H9 (cell line): Measurements from ENCODE around the gene PLCB1. TPM values are rescaled to one million over a fixed set of nuclear protein-coding genes. Genes with fewer than 3 reads are reported as not detected.

ENCODE experiments used
- DNase-seq: peaks from one replicate; pipeline ENCODE4 v3.0.0-alpha.2; 2017
- H2AFZ ChIP-seq: one replicate; pipeline ENCODE4 v1.6.1; 2013; ENCODE audit warnings: mild to moderate bottlenecking, low read length, control low read depth, moderate library complexity
- H2AK5ac ChIP-seq: 2 replicates; pipeline ENCODE4 v1.6.1; 2013; ENCODE audit warnings: low read length, control low read depth, mixed read lengths; ENCODE audit not compliant: insufficient read length
- H2BK120ac ChIP-seq: one replicate; pipeline ENCODE4 v1.6.1; 2013; ENCODE audit warnings: low read depth, mild to moderate bottlenecking, low read length, control low read depth, inconsistent platforms; ENCODE audit not compliant: poor library complexity, severe bottlenecking
- H2BK12ac ChIP-seq: 2 replicates; pipeline ENCODE4 v1.6.1; 2013; ENCODE audit warnings: low read length, control low read depth, mixed read lengths, low read depth; ENCODE audit not compliant: insufficient read length
- H2BK15ac ChIP-seq: 2 replicates; pipeline ENCODE4 v1.6.1; 2013; ENCODE audit warnings: low read depth, low read length, control low read depth
- H2BK20ac ChIP-seq: one replicate; pipeline ENCODE4 v1.6.1; 2013; ENCODE audit warnings: low read depth, mild to moderate bottlenecking, low read length, control low read depth, inconsistent platforms; ENCODE audit not compliant: poor library complexity, severe bottlenecking
- H2BK5ac ChIP-seq: 2 replicates; pipeline ENCODE4 v1.6.1; 2013; ENCODE audit warnings: low read length, control low read depth, mixed read lengths; ENCODE audit not compliant: insufficient read length
- H3K14ac ChIP-seq: 2 replicates; pipeline ENCODE4 v1.6.1; 2013; ENCODE audit warnings: low read length, control low read depth; ENCODE audit not compliant: insufficient read depth
- H3K18ac ChIP-seq: 2 replicates; pipeline ENCODE4 v1.6.1; 2013; ENCODE audit warnings: low read depth, mild to moderate bottlenecking, mixed read lengths, low read length, control low read depth; ENCODE audit not compliant: insufficient read length
- H3K23ac ChIP-seq: 2 replicates; pipeline ENCODE4 v1.6.1; 2013; ENCODE audit warnings: low read length, control low read depth, mixed read lengths, low read depth; ENCODE audit not compliant: insufficient read length
- H3K23me2 ChIP-seq: 2 replicates; pipeline ENCODE4 v1.6.1; 2013; ENCODE audit warnings: low read depth, mild to moderate bottlenecking, mixed read lengths, low read length, control low read depth; ENCODE audit not compliant: insufficient read length, poor library complexity, severe bottlenecking
- H3K27ac ChIP-seq: 2 replicates; pipeline ENCODE4 v1.5.1; 2013; ENCODE audit warnings: low read length, control low read depth, mixed read lengths, low read depth; ENCODE audit not compliant: insufficient read length
- H3K27me3 ChIP-seq: 2 replicates; pipeline ENCODE4 v1.6.1; 2013; ENCODE audit warnings: low read length, control low read depth, inconsistent platforms; ENCODE audit not compliant: insufficient read depth
- H3K4ac ChIP-seq: 2 replicates; pipeline ENCODE4 v1.6.1; 2013; ENCODE audit warnings: low read depth, mild to moderate bottlenecking, control low read depth, inconsistent platforms, low read length, moderate library complexity
- H3K4me1 ChIP-seq: 2 replicates; pipeline ENCODE4 v1.6.1; 2013; ENCODE audit warnings: low read length, control low read depth, inconsistent platforms; ENCODE audit not compliant: insufficient read depth
- H3K4me2 ChIP-seq: 2 replicates; pipeline ENCODE4 v1.6.1; 2013; ENCODE audit warnings: low read length, control low read depth, mixed read lengths; ENCODE audit not compliant: insufficient read length, insufficient read depth
- H3K56ac ChIP-seq: 2 replicates; pipeline ENCODE4 v1.6.1; 2013; ENCODE audit warnings: low read depth, mild to moderate bottlenecking, mixed read lengths, low read length, control low read depth; ENCODE audit not compliant: insufficient read length
- H3K79me1 ChIP-seq: 2 replicates; pipeline ENCODE4 v1.6.1; 2013; ENCODE audit warnings: low read depth, mild to moderate bottlenecking, moderate library complexity, low read length, control low read depth, inconsistent platforms; ENCODE audit not compliant: insufficient read depth, poor library complexity, severe bottlenecking
- H3K79me2 ChIP-seq: 2 replicates; pipeline ENCODE4 v1.6.1; 2013; ENCODE audit warnings: low read length, control low read depth, inconsistent platforms; ENCODE audit not compliant: insufficient read depth
- H3K9ac ChIP-seq: 2 replicates; pipeline ENCODE4 v1.6.1; 2013; ENCODE audit warnings: low read length, control low read depth, mixed read lengths; ENCODE audit not compliant: insufficient read length; ENCODE audit errors: extremely low read depth
- H3K9me3 ChIP-seq: one replicate; pipeline ENCODE4 v1.6.1; 2013; ENCODE audit warnings: low read depth, low read length, inconsistent platforms; ENCODE audit not compliant: control insufficient read depth
- H3T11ph ChIP-seq: one replicate; pipeline ENCODE4 v1.6.1; 2013; ENCODE audit warnings: mild to moderate bottlenecking, low read length, control low read depth, inconsistent platforms
- H4K20me1 ChIP-seq: one replicate; pipeline ENCODE4 v1.6.1; 2013; ENCODE audit not compliant: control insufficient read depth, insufficient read length, insufficient read depth
- H4K5ac ChIP-seq: 2 replicates; pipeline ENCODE4 v1.6.1; 2013; ENCODE audit warnings: low read depth, mild to moderate bottlenecking, mixed read lengths, low read length, control low read depth; ENCODE audit not compliant: insufficient read length
- H4K8ac ChIP-seq: replicated peaks from 2 replicates; pipeline ENCODE4 v1.6.1; 2013; ENCODE audit warnings: low read length, control low read depth, mixed read lengths, low read depth; ENCODE audit not compliant: insufficient read length
- H4K91ac ChIP-seq: 2 replicates; pipeline ENCODE4 v1.6.1; 2013; ENCODE audit warnings: low read depth, mild to moderate bottlenecking, moderate library complexity, mixed read lengths, low read length, control low read depth; ENCODE audit not compliant: insufficient read length
- H3K27ac Mint-ChIP-seq, 3 experiments: 2 replicates in 2 of 3; 3 replicates in 1 of 3; pipeline ENCODE4 v1.8.0; 2020 to 2021; ENCODE audit warnings: mixed read lengths in 3 of 3, mild to moderate bottlenecking in 1 of 3, moderate library complexity in 1 of 3
- H3K27me3 Mint-ChIP-seq: 2 replicates; pipeline ENCODE4 v1.8.0; 2021; ENCODE audit warnings: low read depth, mild to moderate bottlenecking, moderate library complexity, mixed read lengths
- H3K36me3 Mint-ChIP-seq, 3 experiments: 2 replicates in 2 of 3; 3 replicates in 1 of 3; pipeline ENCODE4 v1.8.0; 2020 to 2021; ENCODE audit warnings: low read depth in 3 of 3, mixed read lengths in 3 of 3; ENCODE audit not compliant: insufficient read depth in 1 of 3
- H3K4me1 Mint-ChIP-seq, 2 experiments: 2 replicates each; pipeline ENCODE4 v1.8.0; 2020; ENCODE audit warnings: mixed read lengths in 2 of 2
- H3K4me3 Mint-ChIP-seq, 2 experiments: 2 replicates in 1 of 2; 3 replicates in 1 of 2; pipeline ENCODE4 v1.8.0; 2020 to 2021; ENCODE audit warnings: mild to moderate bottlenecking in 2 of 2, mixed read lengths in 2 of 2, moderate library complexity in 1 of 2
- H3K9me3 Mint-ChIP-seq, 2 experiments: 2 replicates in 1 of 2; 3 replicates in 1 of 2; pipeline ENCODE4 v1.8.0; 2020; ENCODE audit warnings: mild to moderate bottlenecking in 2 of 2, mixed read lengths in 2 of 2, moderate library complexity in 1 of 2
- CTCF ChIP-seq: fragments of 200-600 bp; sonication (generic); conservative IDR thresholded peaks from 3 replicates; pipeline ENCODE4 v1.8.0; 2021; ENCODE audit warnings: antibody characterized with exemption, mild to moderate bottlenecking
- total RNA-seq: library from RNA; stranded (reverse); gene quantifications from 2 replicates; pipeline ENCODE4 v1.2.1, GENCODE V29; 2021

Gene PLCB1
- total RNA-seq, 1 experiment from 2014 or later: 11.5 TPM

GRCh38 chr20:8917084-8917483, 785.0 kb downstream of the PLCB1 start:
- H3K27me3 Mint-ChIP-seq: no peaks in the 10 kb centered on the region
- H3K4me1 ChIP-seq: peaks cover 9% of the 10 kb centered on the region; the same call in 1 of the 2 replicates
- no peak overlapping the region for H3K4me2 ChIP-seq
- H2BK120ac ChIP-seq: no peak overlapping the region
- H2BK12ac ChIP-seq: no peak overlapping the region
- no peaks in the 10 kb centered on the region for H4K20me1 ChIP-seq
- H3K9ac ChIP-seq: no peak overlapping the region
- no peak overlapping the region for H2BK5ac ChIP-seq
- no peaks in the 10 kb centered on the region for H3K79me2 ChIP-seq
- no peak overlapping the region for H2AFZ ChIP-seq
- peaks cover 28 to 40% of the 10 kb centered on the region in 2 experiments for H3K4me1 Mint-ChIP-seq
- H3K4me3 Mint-ChIP-seq: no peak overlapping the region
- H4K5ac ChIP-seq: no peak overlapping the region
- H3K23ac ChIP-seq: no peak overlapping the region
- H3K27ac Mint-ChIP-seq: peak overlapping the region in 1 of 3 experiments; percentile 47; a peak in 1 of 7 replicates
- no peaks in the 10 kb centered on the region for H3K79me1 ChIP-seq
- H3K9me3 Mint-ChIP-seq: peaks cover 7 to 16% of the 10 kb centered on the region in 2 experiments; a peak in 4 of 5 replicates
- no peak overlapping the region for H3T11ph ChIP-seq
- H3K27me3 ChIP-seq: no peaks in the 10 kb centered on the region
- no peak overlapping the region for H3K18ac ChIP-seq
- H4K8ac ChIP-seq: no peak overlapping the region
- no peak overlapping the region for H3K14ac ChIP-seq
- H3K27ac ChIP-seq: no peak overlapping the region
- peaks cover 4 to 13% (median 13%) of the 10 kb centered on the region in 3 experiments for H3K36me3 Mint-ChIP-seq
- no peak overlapping the region for H2AK5ac ChIP-seq
- H3K23me2 ChIP-seq: no peaks in the 10 kb centered on the region
- H3K4ac ChIP-seq: no peak overlapping the region
- no peaks in the 10 kb centered on the region for H3K9me3 ChIP-seq
- no peak overlapping the region for H3K56ac ChIP-seq
- H2BK20ac ChIP-seq: no peak overlapping the region
- no peak overlapping the region for H2BK15ac ChIP-seq
- H4K91ac ChIP-seq: no peak overlapping the region
- TF ChIP-seq CTCF: no peak
- DNase-seq: no peak
